HEK293T (cell line): Measurements from ENCODE around the gene MARF1.
"Not testable (repeated sequence)": the region's sequence is repeated elsewhere in the genome, so short reads cannot be mapped to it uniquely, and the experiment has no call there.

ENCODE experiments used
- CTCF ChIA-PET: fragments of 350-600 bp; formaldehyde crosslinking; extraction: SDS; loops from one replicate; lab custom pipeline; 2021; ENCODE audit warnings: antibody characterized with exemption, inconsistent platforms; lab: Yijun Ruan, JAX
- POLR2A ChIA-PET: fragments of 350-600 bp; formaldehyde crosslinking; extraction: SDS; loops from one replicate; lab custom pipeline; 2020; ENCODE audit warnings: antibody characterized with exemption, inconsistent platforms; lab: Yijun Ruan, JAX
- DNase-seq: peaks from one replicate; pipeline ENCODE4 v3.0.0; 2012; ENCODE audit warnings: mixed read lengths; ENCODE audit errors: extremely low spot score
- ARNT ChIP-seq: fragments of 450-650 bp; IDR thresholded peaks from 2 replicates; pipeline ENCODE4 v1.6.1; 2017; ENCODE audit warnings: mild to moderate bottlenecking
- BHLHE40 ChIP-seq: fragments of 450-650 bp; IDR thresholded peaks from 2 replicates; pipeline ENCODE4 v1.6.1; 2016; ENCODE audit warnings: mild to moderate bottlenecking, moderate library complexity, borderline replicate concordance
- CTBP1 ChIP-seq: fragments of 450-650 bp; IDR thresholded peaks from 2 replicates; pipeline ENCODE4 v1.6.1; 2016; ENCODE audit warnings: borderline replicate concordance
- ELF4 ChIP-seq: fragments of 450-650 bp; IDR thresholded peaks from 2 replicates; pipeline ENCODE4 v1.6.1; 2017; ENCODE audit warnings: antibody characterized with exemption
- FOXA1 ChIP-seq: fragments of 450-650 bp; IDR thresholded peaks from 2 replicates; pipeline ENCODE4 v1.6.1; 2016; ENCODE audit warnings: mild to moderate bottlenecking
- FOXK2 ChIP-seq: fragments of 450-650 bp; IDR thresholded peaks from 2 replicates; pipeline ENCODE4 v1.6.1; 2016; ENCODE audit warnings: mild to moderate bottlenecking
- FOXM1 ChIP-seq: fragments of 450-650 bp; IDR thresholded peaks from 2 replicates; pipeline ENCODE4 v1.6.1; 2017; ENCODE audit warnings: mild to moderate bottlenecking, borderline replicate concordance
- HDGF ChIP-seq: fragments of 450-650 bp; IDR thresholded peaks from 2 replicates; pipeline ENCODE4 v1.6.1; 2017; ENCODE audit warnings: antibody characterized with exemption, borderline replicate concordance
- L3MBTL2 ChIP-seq: fragments of 450-650 bp; conservative IDR thresholded peaks from 2 replicates; pipeline ENCODE4 v1.6.1; 2016; ENCODE audit warnings: mild to moderate bottlenecking
- LEF1 ChIP-seq: fragments of 450-650 bp; IDR thresholded peaks from 2 replicates; pipeline ENCODE4 v1.6.1; 2017; ENCODE audit warnings: mild to moderate bottlenecking, borderline replicate concordance
- NFRKB ChIP-seq: fragments of 450-650 bp; IDR thresholded peaks from 2 replicates; pipeline ENCODE4 v1.6.1; 2016; ENCODE audit warnings: mild to moderate bottlenecking, moderate library complexity
- PKNOX1 ChIP-seq: fragments of 450-650 bp; IDR thresholded peaks from 2 replicates; pipeline ENCODE4 v1.6.1; 2016
- SP1 ChIP-seq: fragments of 450-650 bp; IDR thresholded peaks from 2 replicates; pipeline ENCODE4 v1.6.1; 2017
- SUZ12 ChIP-seq: fragments of 450-650 bp; IDR thresholded peaks from 2 replicates; pipeline ENCODE4 v1.6.1; 2016; ENCODE audit warnings: mild to moderate bottlenecking
- TARDBP ChIP-seq: fragments of 450-650 bp; IDR thresholded peaks from 2 replicates; pipeline ENCODE4 v1.6.1; 2016
- ZNF384 ChIP-seq: fragments of 450-650 bp; IDR thresholded peaks from 2 replicates; pipeline ENCODE4 v1.6.1; 2016

The MARF1 gene

GRCh38 chr16:15643048-15643945 lies at the start of gene MARF1:
Gene MARF1 (minus strand): TSS chr16:15643154. CDS start chr16:15639233, 3,921 bp downstream.
- POLR2A ChIA-PET = interaction anchor here (0.6 to 1.5 kb wide), 18 partner anchors 10 to 141 kb away, joined by 3 to 10 read pairs (median 3); no protein-coding TSS in a partner anchor
- DNase-seq = peak; percentile 88
- CTCF ChIA-PET = no interaction called here
- no peak for TF ChIP-seq SP1
- TF ChIP-seq FOXA1 = no peak
- no peak for TF ChIP-seq ARNT
- TF ChIP-seq SUZ12 = no peak
- no peak; the same call in 1 of the 2 replicates for TF ChIP-seq NFRKB
- TF ChIP-seq FOXM1 = no peak
- TF ChIP-seq LEF1 = no peak
- TF ChIP-seq HDGF = no peak
- TF ChIP-seq ELF4 = peak; percentile 36; the same call in 1 of the 2 replicates
- peak; percentile 54; the same call in 1 of the 2 replicates for TF ChIP-seq ZNF384
- TF ChIP-seq BHLHE40 = no peak
- no peak for TF ChIP-seq CTBP1

- POLR2A ChIA-PET, DNase-seq, CTCF ChIA-PET: not testable (repeated sequence)
Measured at GRCh38 chr16:15692508-15692907, 49.6 kb upstream of the MARF1 start.

GRCh38 chr16:15691046-15691445 lies 48.1 kb upstream of the MARF1 start:
- TF ChIP-seq ZNF384 (no peak), NFRKB (no peak), SP1 (no peak), FOXA1 (no peak), FOXM1 (no peak)
- ChIA-PET POLR2A (no interaction called here), CTCF (no interaction called here)
- DNase-seq = no peak

GRCh38 chr16:15690296-15690695 lies 47.3 kb upstream of the MARF1 start:
- CTCF ChIA-PET = no interaction called here
- DNase-seq = no peak
- TF ChIP-seq HDGF (no peak), SP1 (no peak), NFRKB (no peak), ARNT (no peak), FOXA1 (no peak), FOXK2 (no peak), ZNF384 (no peak), FOXM1 (no peak), BHLHE40 (no peak), TARDBP (no peak), SUZ12 (no peak), L3MBTL2 (no peak), LEF1 (no peak), CTBP1 (no peak), ELF4 (no peak), PKNOX1 (no peak)
- POLR2A ChIA-PET = no interaction called here

GRCh38 chr16:15689290-15689689 lies 46.3 kb upstream of the MARF1 start:
- no peak for DNase-seq
- TF ChIP-seq L3MBTL2 (no peak), BHLHE40 (no peak), ELF4 (no peak), LEF1 (no peak), NFRKB (no peak), SP1 (no peak), FOXM1 (no peak), ZNF384 (no peak), TARDBP (no peak), CTBP1 (no peak), ARNT (no peak), PKNOX1 (no peak), FOXK2 (no peak), SUZ12 (no peak), HDGF (no peak)
- CTCF ChIA-PET = no interaction called here
- POLR2A ChIA-PET = no interaction called here

- no peak for DNase-seq
- ChIA-PET POLR2A (no interaction called here), CTCF (no interaction called here)
Measured at GRCh38 chr16:15686287-15686686, 43.3 kb upstream of the MARF1 start.

GRCh38 chr16:15682105-15682570 lies 39.2 kb upstream of the MARF1 start:
- ChIA-PET CTCF (interaction anchor here (0.6 to 1.1 kb wide), 4 partner anchors 12 to 31 kb away, joined by 3 to 4 read pairs (median 3); no protein-coding TSS in a partner anchor), POLR2A (no interaction called here)
- no peak for DNase-seq
- TF ChIP-seq HDGF (no peak), ARNT (no peak), FOXM1 (no peak), LEF1 (no peak), FOXA1 (no peak), ZNF384 (no peak), ELF4 (no peak), SP1 (no peak), SUZ12 (no peak), FOXK2 (no peak), CTBP1 (no peak), BHLHE40 (no peak), TARDBP (no peak), L3MBTL2 (no peak), NFRKB (no peak), PKNOX1 (no peak)

More at GRCh38 chr16:15686287-15686686, 43.3 kb upstream of the MARF1 start:
- no peak for TF ChIP-seq NFRKB
- TF ChIP-seq LEF1 = no peak
- TF ChIP-seq FOXA1 = no peak
- TF ChIP-seq HDGF = no peak
